Neural crest cell (in vitro differentiated cells): Measurements from ENCODE around the gene SNX20. TPM values are rescaled to one million over a fixed set of nuclear protein-coding genes. Genes with fewer than 3 reads are reported as not detected.
A peak's percentile ranks its signal among the peaks of the same experiment; 100 is the strongest.

Experiments used
- DNase-seq: peaks from one replicate; pipeline ENCODE4 v3.0.0; 2021; ENCODE audit warnings: low read depth, mixed read lengths, low spot score
- H3K27ac Mint-ChIP-seq: one replicate; pipeline ENCODE4 v1.8.0; 2021; ENCODE audit warnings: mild to moderate bottlenecking, mixed read lengths; ENCODE audit not compliant: unreplicated experiment
- H3K27me3 Mint-ChIP-seq: 2 replicates; pipeline ENCODE4 v1.8.0; 2021; ENCODE audit warnings: low read depth, mild to moderate bottlenecking, mixed read lengths
- H3K36me3 Mint-ChIP-seq: 2 replicates; pipeline ENCODE4 v1.8.0; 2021; ENCODE audit warnings: low read depth, mild to moderate bottlenecking, mixed read lengths
- H3K4me1 Mint-ChIP-seq: 2 replicates; pipeline ENCODE4 v1.8.0; 2021; ENCODE audit warnings: mixed read lengths
- H3K4me3 Mint-ChIP-seq: one replicate; pipeline ENCODE4 v1.8.0; 2021; ENCODE audit warnings: mild to moderate bottlenecking, mixed read lengths
- H3K9me3 Mint-ChIP-seq: 2 replicates; pipeline ENCODE4 v1.8.0; 2021; ENCODE audit warnings: mixed read lengths
- total RNA-seq: library from RNA; stranded (reverse); gene quantifications from 2 replicates; pipeline ENCODE4 v1.2.1, GENCODE V29; 2021
- TF ChIP-seq, protein P1 (sequence below): fragments of 200-600 bp; sonication (generic); conservative IDR thresholded peaks from 2 replicates; pipeline ENCODE4 v1.5.0; 2021; ENCODE audit warnings: antibody characterized with exemption, mild to moderate bottlenecking

SNX20 gene
- total RNA-seq, 1 donor from 2014 or later = not detected

DNA sequence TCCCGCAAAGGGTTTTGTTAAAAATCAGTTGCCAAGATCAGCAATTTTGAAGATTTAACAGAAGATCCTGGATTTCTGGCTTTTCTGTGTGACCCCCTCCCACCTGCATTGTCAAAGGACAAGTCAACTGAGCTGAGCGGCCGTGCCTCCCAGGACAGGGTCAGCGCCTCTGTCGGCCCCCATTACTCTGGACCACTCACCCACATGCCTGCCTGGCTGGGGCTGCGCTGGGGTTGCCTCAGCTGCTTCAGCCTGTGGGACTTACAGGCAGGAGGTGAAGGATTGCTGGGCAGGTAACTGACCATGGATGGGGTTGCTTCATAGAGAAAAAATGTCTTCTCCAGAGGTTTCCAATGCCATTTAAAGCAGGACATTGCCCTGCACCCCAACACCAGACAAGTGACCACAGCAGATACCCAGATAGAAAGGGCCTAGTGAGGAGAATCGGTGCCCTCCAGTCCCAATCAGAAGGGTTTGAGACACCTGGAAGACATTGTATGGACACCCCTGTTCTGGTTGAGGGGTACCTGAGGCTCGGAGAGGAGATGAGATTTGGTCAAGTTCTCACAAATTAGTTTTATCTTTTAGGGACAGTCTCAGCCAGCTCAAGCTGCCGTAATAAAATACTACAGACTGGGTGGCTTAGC is 52.8 kb downstream of the SNX20 start:
- Mint-ChIP-seq H3K4me3 (no peak overlapping the region), H3K36me3 (peaks cover 9% of the 10 kb centered on the region), H3K9me3 (no peaks in the 10 kb centered on the region), H3K4me1 (no peaks in the 10 kb centered on the region), H3K27me3 (no peaks in the 10 kb centered on the region), H3K27ac (peak overlapping the region; percentile 67)
- TF ChIP-seq, protein P1, sequence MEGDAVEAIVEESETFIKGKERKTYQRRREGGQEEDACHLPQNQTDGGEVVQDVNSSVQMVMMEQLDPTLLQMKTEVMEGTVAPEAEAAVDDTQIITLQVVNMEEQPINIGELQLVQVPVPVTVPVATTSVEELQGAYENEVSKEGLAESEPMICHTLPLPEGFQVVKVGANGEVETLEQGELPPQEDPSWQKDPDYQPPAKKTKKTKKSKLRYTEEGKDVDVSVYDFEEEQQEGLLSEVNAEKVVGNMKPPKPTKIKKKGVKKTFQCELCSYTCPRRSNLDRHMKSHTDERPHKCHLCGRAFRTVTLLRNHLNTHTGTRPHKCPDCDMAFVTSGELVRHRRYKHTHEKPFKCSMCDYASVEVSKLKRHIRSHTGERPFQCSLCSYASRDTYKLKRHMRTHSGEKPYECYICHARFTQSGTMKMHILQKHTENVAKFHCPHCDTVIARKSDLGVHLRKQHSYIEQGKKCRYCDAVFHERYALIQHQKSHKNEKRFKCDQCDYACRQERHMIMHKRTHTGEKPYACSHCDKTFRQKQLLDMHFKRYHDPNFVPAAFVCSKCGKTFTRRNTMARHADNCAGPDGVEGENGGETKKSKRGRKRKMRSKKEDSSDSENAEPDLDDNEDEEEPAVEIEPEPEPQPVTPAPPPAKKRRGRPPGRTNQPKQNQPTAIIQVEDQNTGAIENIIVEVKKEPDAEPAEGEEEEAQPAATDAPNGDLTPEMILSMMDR = no peak
- DNase-seq = no peak

DNA sequence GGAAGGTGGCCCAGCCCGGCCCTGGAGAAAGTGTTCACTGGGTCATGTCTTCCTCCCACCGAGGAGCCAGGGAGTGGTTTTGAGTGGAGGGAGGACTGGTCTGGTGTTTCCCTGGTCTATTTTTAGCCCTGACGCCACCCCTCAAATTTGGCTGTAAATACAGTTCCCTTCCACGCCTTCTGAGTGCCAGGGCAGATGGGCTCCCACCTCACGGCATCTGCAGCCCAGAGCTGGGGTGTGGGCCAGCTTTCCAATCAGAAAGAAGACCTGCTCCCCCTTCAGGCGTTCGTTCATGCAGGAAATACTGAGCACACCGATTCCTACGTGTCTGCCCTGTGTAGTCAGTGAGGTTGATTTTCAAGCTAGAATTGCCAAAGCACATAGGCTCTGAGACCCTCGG is 53.7 kb downstream of the SNX20 start:
- peak overlapping the region; percentile 86 for H3K27ac Mint-ChIP-seq
- no peak overlapping the region for H3K4me3 Mint-ChIP-seq

GRCh38 chr16:50626868-50627267 is 54.2 kb downstream of the SNX20 start:
- Mint-ChIP-seq H3K27me3 (no peaks in the 10 kb centered on the region), H3K9me3 (no peaks in the 10 kb centered on the region), H3K4me3 (no peak overlapping the region), H3K27ac (no peak overlapping the region), H3K4me1 (no peaks in the 10 kb centered on the region), H3K36me3 (peaks cover 2% of the 10 kb centered on the region)
- TF ChIP-seq, protein P1 = no peak
- no peak for DNase-seq

More for the DNA sequence above, 53.7 kb downstream of the SNX20 start:
- DNase-seq = no peak
- peaks cover 6% of the 10 kb centered on the region for H3K36me3 Mint-ChIP-seq
- no peaks in the 10 kb centered on the region for H3K27me3 Mint-ChIP-seq
- TF ChIP-seq, protein P1 = no peak
- H3K9me3 Mint-ChIP-seq = no peaks in the 10 kb centered on the region
- no peaks in the 10 kb centered on the region for H3K4me1 Mint-ChIP-seq

DNA sequence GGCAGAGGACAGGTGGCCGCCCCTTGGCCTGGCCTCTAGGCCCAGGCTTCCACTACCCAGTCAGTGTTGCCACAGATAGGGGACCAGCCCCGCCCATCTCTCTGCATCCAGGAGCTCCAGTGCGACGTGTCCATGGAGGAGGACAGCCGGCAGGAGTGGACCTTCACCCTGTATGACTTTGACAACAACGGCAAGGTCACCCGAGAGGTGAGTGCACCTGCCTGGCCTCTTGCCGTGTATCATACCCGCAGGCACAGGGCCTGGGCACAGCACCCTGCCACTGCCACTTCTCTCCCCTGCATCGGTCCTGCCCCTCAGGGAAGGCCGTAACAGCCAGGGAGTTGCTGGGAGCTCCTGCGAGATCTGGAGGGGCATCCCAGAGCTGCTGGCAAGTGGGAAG is 55.7 kb downstream of the SNX20 start:
- Mint-ChIP-seq H3K27ac (no peak overlapping the region), H3K9me3 (no peaks in the 10 kb centered on the region), H3K36me3 (peaks cover 2% of the 10 kb centered on the region), H3K4me3 (no peak overlapping the region), H3K4me1 (no peaks in the 10 kb centered on the region), H3K27me3 (no peaks in the 10 kb centered on the region)
- DNase-seq = no peak
- TF ChIP-seq, protein P1 = no peak

- H3K4me1 Mint-ChIP-seq = no peaks in the 10 kb centered on the region
- no peak for DNase-seq
- H3K27ac Mint-ChIP-seq = peak overlapping the region; percentile 67
- no peaks in the 10 kb centered on the region for H3K27me3 Mint-ChIP-seq
- no peak overlapping the region for H3K4me3 Mint-ChIP-seq
- H3K36me3 Mint-ChIP-seq = peaks cover 2% of the 10 kb centered on the region
- TF ChIP-seq, protein P1 = no peak
- H3K9me3 Mint-ChIP-seq = no peaks in the 10 kb centered on the region
Observed at GRCh38 chr16:50624449-50624970, 56.6 kb downstream of the SNX20 start.
